GM12878 (cell line): Measurements from ENCODE around the gene POLN. TPM values are rescaled to one million over a fixed set of nuclear protein-coding genes. Genes with fewer than 3 reads are reported as not detected.

Source experiments
- ATAC-seq: fragments of 200-7000 bp; cut with Tn5 transposase; 3 replicates; pipeline ENCODE4 v1.9.1; 2020; ENCODE audit warnings: mild to moderate bottlenecking, moderate library complexity
- BruUV-seq: library from RNA; stranded (reverse); fragments of 400-500 nt; replicated peaks from 2 replicates; lab custom pipeline; 2021; lab: Mats Ljungman, UMichigan
- CTCF ChIA-PET: fragments of 300-600 bp; sonication (Branson Sonifier 250); formaldehyde crosslinking; extraction: SDS; loops from one replicate; lab custom pipeline; 2021; ENCODE audit warnings: inconsistent platforms; lab: Yijun Ruan, JAX
- POLR2A ChIA-PET: fragments of 350-600 bp; formaldehyde crosslinking; extraction: SDS; loops from one replicate; lab custom pipeline; 2021; ENCODE audit warnings: inconsistent platforms; lab: Charles Lee
- RAD21 ChIA-PET: fragments of 300-600 bp; sonication (Branson Sonifier 250); formaldehyde crosslinking; loops from one replicate; lab custom pipeline; 2023; ENCODE audit warnings: antibody characterized with exemption; ENCODE audit not compliant: unreplicated experiment; lab: Charles Lee
- SMC1A ChIA-PET: fragments of 300-600 bp; sonication (Branson Sonifier 250); formaldehyde crosslinking; loops from one replicate; lab custom pipeline; 2023; ENCODE audit not compliant: unreplicated experiment, uncharacterized antibody; lab: Charles Lee
- DNase-seq: peaks from one replicate; pipeline ENCODE4 v3.0.0-alpha.2; 2011; ENCODE audit warnings: low read depth, low spot score
- FAIRE-seq: peaks from 3 replicates; lab custom pipeline; 2011; peaks lifted over from hg19 to GRCh38; lab: Jason Lieb, UNC
- H2AFZ ChIP-seq: 2 replicates; pipeline ENCODE4 v1.6.0; 2011; ENCODE audit warnings: low read depth, low read length, control low read depth; ENCODE audit not compliant: control insufficient read depth
- H3K27ac ChIP-seq: 2 replicates; pipeline ENCODE4 v1.5.1; 2011; ENCODE audit warnings: control low read depth; ENCODE audit not compliant: control insufficient read depth, insufficient read depth
- H3K27me3 ChIP-seq, 2 experiments: replicated peaks in 1 of 2; 2 replicates each; pipeline versions ENCODE4 v1.6.0 to v1.6.1; 2011; ENCODE audit warnings: low read length in 1 of 2; ENCODE audit not compliant: control insufficient read depth in 2 of 2, insufficient read depth in 2 of 2
- H3K36me3 ChIP-seq, 2 experiments: 2 replicates each; pipeline ENCODE4 v1.5.1; 2011; ENCODE audit warnings: low read length in 1 of 2; ENCODE audit not compliant: control insufficient read depth in 2 of 2, insufficient read depth in 2 of 2
- H3K4me1 ChIP-seq: 2 replicates; pipeline ENCODE4 v1.6.1; 2011; ENCODE audit warnings: mild to moderate bottlenecking, low read length, moderate library complexity, mixed read lengths; ENCODE audit not compliant: control insufficient read depth, insufficient read depth
- H3K4me2 ChIP-seq: 2 replicates; pipeline ENCODE4 v1.6.0; 2011; ENCODE audit warnings: control low read depth; ENCODE audit not compliant: control insufficient read depth, insufficient read depth
- H3K4me3 ChIP-seq: fragments of 200-600 bp; sonication (generic); 2 replicates; pipeline ENCODE4 v1.5.1; 2016
- H3K79me2 ChIP-seq: 2 replicates; pipeline ENCODE4 v1.6.0; 2011; ENCODE audit warnings: low read length; ENCODE audit not compliant: control insufficient read depth, insufficient read depth
- H3K9ac ChIP-seq: 2 replicates; pipeline ENCODE4 v1.8.0; 2011; ENCODE audit warnings: low read length, control low read depth, mixed read lengths; ENCODE audit not compliant: control insufficient read depth, insufficient read depth
- H3K9me3 ChIP-seq: replicated peaks from 3 replicates; pipeline ENCODE4 v1.5.1; 2011; ENCODE audit warnings: mild to moderate bottlenecking, low read length; ENCODE audit not compliant: control insufficient read depth, insufficient read depth
- H4K20me1 ChIP-seq: 2 replicates; pipeline ENCODE4 v1.6.0; 2011; ENCODE audit not compliant: control insufficient read depth, insufficient read depth
- FOXK2 ChIP-seq: fragments of 450-650 bp; IDR thresholded peaks from 2 replicates; pipeline ENCODE4 v1.6.1; 2017; ENCODE audit warnings: mild to moderate bottlenecking, moderate library complexity
- MLLT1 ChIP-seq: fragments of 450-650 bp; IDR thresholded peaks from 2 replicates; pipeline ENCODE4 v1.6.1; 2016; ENCODE audit warnings: mild to moderate bottlenecking
- POLR2AphosphoS5 ChIP-seq: IDR thresholded peaks from 2 replicates; pipeline ENCODE4 v1.6.1; 2011; ENCODE audit warnings: mild to moderate bottlenecking, low read length, inconsistent platforms
- SMAD1 ChIP-seq: fragments of 450-650 bp; IDR thresholded peaks from 2 replicates; pipeline ENCODE4 v1.6.1; 2018; ENCODE audit warnings: mild to moderate bottlenecking, low read depth; ENCODE audit not compliant: partially characterized antibody
- TAF1 ChIP-seq: IDR thresholded peaks from 2 replicates; pipeline ENCODE4 v1.6.1; 2011; ENCODE audit warnings: mild to moderate bottlenecking, low read depth, low read length, borderline replicate concordance
- ZNF207 ChIP-seq: fragments of 450-650 bp; IDR thresholded peaks from 2 replicates; pipeline ENCODE4 v1.6.1; 2014; ENCODE audit warnings: antibody characterized with exemption, mild to moderate bottlenecking, borderline replicate concordance
- WGBS: methylation state at CpG from one replicate; pipeline ENCODE4 v1.1.6; 2016; ENCODE audit warnings: low lambda C conversion rate; ENCODE audit not compliant: insufficient replicate concordance, insufficient coverage; ENCODE audit errors: missing lambda C conversion rate; 5-methylcytosine and 5-hydroxymethylcytosine counted together
- in situ Hi-C: fragments of 300-500 bp; cut with MboI; formaldehyde crosslinking; loops from 9 replicates; pipeline ENCODE4 v1.14.3; 2018; ENCODE audit warnings: mixed read lengths
- intact Hi-C: fragments of 100-400 bp; cut with micrococcal nuclease; formaldehyde crosslinking; loops from one replicate; pipeline ENCODE4 v1.14.2; 2022; ENCODE audit not compliant: unreplicated experiment
- polyA plus RNA-seq, 11 experiments: library from polyadenylated mRNA; depleted of rRNA in 4 of 11; unstranded in 6 of 11; stranded (reverse) in 5 of 11; fragments of >200 nt; fragmentation: Nextera tagmentation in 4 of 11; fragmentation: Illumina TruSeq in 1 of 11; extraction: Ambion mirVana in 4 of 11; extraction: Trizol in 1 of 11; gene quantifications; 1 replicate in 1 of 11; 2 replicates in 10 of 11; pipeline versions ENCODE4 v1.2.1 to v1.2.3, GENCODE V29; 2011 to 2016; ENCODE audit warnings: inconsistent platforms in 2 of 11, missing spikeins in 2 of 11, low read depth in 1 of 11
- total RNA-seq, 4 experiments: library from RNA; depleted of rRNA in 3 of 4; stranded (reverse); fragments of >200 nt in 3 of 4; fragmentation: Illumina TruSeq in 1 of 4; extraction: Trizol in 1 of 4; gene quantifications; 2 replicates each; pipeline versions ENCODE4 v1.2.1 to v1.2.3, GENCODE V29; 2013 to 2021
- TF ChIP-seq, protein P1 (sequence below): fragments of 450-650 bp; IDR thresholded peaks from 2 replicates; pipeline ENCODE4 v1.6.1; 2014; ENCODE audit warnings: mild to moderate bottlenecking
- TF ChIP-seq, protein P2 (sequence below): IDR thresholded peaks from 2 replicates; pipeline ENCODE4 v1.6.1; 2011; ENCODE audit warnings: borderline replicate concordance, low read depth, mild to moderate bottlenecking, moderate library complexity, low read length; ENCODE audit not compliant: insufficient read depth, poor library complexity, severe bottlenecking

Gene POLN
- total and polyA plus RNA-seq, 10 of the 15 experiments (the other 5 are each of a cell fraction or from before 2014, with no cell fraction given), result 0.09 to 2.0 (median 0.95) TPM; not detected in 1

GRCh38 chr4:2075987-2076907 is 165.7 kb downstream of the POLN start (continued):
- no peak for TF ChIP-seq TAF1
- TF ChIP-seq MLLT1, result no peak
- TF ChIP-seq, protein P1, sequence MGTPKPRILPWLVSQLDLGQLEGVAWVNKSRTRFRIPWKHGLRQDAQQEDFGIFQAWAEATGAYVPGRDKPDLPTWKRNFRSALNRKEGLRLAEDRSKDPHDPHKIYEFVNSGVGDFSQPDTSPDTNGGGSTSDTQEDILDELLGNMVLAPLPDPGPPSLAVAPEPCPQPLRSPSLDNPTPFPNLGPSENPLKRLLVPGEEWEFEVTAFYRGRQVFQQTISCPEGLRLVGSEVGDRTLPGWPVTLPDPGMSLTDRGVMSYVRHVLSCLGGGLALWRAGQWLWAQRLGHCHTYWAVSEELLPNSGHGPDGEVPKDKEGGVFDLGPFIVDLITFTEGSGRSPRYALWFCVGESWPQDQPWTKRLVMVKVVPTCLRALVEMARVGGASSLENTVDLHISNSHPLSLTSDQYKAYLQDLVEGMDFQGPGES, result no peak
- no peak for TF ChIP-seq POLR2AphosphoS5

DNA sequence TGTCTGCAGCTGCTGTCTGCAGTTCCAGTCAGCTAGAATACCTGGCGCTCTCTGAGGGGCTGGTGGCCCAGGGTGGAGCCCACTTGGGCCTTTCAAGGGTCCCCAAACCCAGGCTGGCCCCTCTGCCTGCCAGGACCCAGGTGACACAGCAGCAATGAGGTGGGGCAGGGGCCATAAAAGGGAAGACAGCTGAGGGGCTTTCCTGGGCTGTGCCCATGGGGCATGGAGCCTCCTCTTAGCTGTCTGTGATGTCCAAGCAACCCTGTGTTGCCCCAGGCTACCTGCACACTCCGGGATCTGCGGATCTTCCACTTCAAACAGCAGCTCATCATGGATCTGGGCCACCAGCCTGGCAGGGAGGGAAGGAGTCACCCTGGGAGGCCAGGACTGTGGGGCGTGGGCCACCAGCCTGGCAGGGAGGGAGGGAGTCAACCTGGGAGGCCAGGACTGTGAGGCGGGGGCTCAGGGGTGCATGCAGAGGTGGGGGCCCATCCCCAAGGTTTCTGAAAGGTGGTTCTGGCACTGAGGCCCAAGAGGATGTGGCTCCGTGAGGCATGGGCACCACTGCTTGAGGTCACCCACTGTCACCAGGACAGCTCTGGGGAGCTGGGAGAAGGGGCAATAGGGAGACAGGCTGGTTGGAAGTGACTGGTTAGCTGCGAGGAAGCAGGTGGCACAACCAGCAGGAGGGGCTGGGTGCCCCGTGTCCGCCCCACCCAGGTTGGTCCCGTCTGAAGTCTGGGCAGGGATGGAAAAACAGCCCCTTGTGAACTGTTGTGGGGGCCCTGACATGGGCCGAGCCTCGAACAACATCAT is 166.5 kb downstream of the POLN start:
- DNase-seq (no peak), ATAC-seq (no peak), FAIRE-seq (no peak)
- ChIA-PET SMC1A (interaction anchor here (0.6 kb wide), 1 partner anchor 141 kb away, joined by 3 read pairs; no protein-coding TSS in a partner anchor), CTCF (no interaction called here), POLR2A (no interaction called here), RAD21 (no interaction called here)
- Histone ChIP-seq H3K79me2 (no peaks in the 10 kb centered on the region), H3K4me2 (no peak overlapping the region), H2AFZ (no peak overlapping the region), H3K27me3 (no peaks in the 10 kb centered on the region), H3K9ac (no peak overlapping the region), H3K27ac (no peak overlapping the region), H4K20me1 (no peaks in the 10 kb centered on the region), H3K9me3 (no peaks in the 10 kb centered on the region), H3K4me3 (no peak overlapping the region), H3K36me3 (no peaks in the 10 kb centered on the region), H3K4me1 (peaks cover 3% of the 10 kb centered on the region)
- in situ Hi-C loops (no loop called here), intact Hi-C loops (no loop called here)
- no peak for TF ChIP-seq ZNF207
- TF ChIP-seq SMAD1, result no peak
- TF ChIP-seq, protein P2, sequence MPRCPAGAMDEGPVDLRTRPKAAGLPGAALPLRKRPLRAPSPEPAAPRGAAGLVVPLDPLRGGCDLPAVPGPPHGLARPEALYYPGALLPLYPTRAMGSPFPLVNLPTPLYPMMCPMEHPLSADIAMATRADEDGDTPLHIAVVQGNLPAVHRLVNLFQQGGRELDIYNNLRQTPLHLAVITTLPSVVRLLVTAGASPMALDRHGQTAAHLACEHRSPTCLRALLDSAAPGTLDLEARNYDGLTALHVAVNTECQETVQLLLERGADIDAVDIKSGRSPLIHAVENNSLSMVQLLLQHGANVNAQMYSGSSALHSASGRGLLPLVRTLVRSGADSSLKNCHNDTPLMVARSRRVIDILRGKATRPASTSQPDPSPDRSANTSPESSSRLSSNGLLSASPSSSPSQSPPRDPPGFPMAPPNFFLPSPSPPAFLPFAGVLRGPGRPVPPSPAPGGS, result no peak
- no peak for TF ChIP-seq FOXK2
- BruUV-seq, result no TSS peak
- 11% methylated on average over 12 of the region's 12 CpGs for WGBS
